Endothelial cell (in vitro differentiated cells): ENCODE results near the gene LHB. TPM values are rescaled to one million over a fixed set of nuclear protein-coding genes. Genes with fewer than 3 reads are reported as not detected.

Source experiments
- DNase-seq: peaks from one replicate; pipeline ENCODE4 v3.0.0; 2021; ENCODE audit warnings: low spot score
- H3K27ac Mint-ChIP-seq: one replicate; pipeline ENCODE4 v1.8.0; 2021; ENCODE audit warnings: mixed read lengths, inconsistent platforms; ENCODE audit not compliant: unreplicated experiment
- H3K27me3 Mint-ChIP-seq: one replicate; pipeline ENCODE4 v1.8.0; 2021; ENCODE audit warnings: mild to moderate bottlenecking, moderate library complexity, mixed read lengths, inconsistent platforms; ENCODE audit not compliant: unreplicated experiment
- H3K36me3 Mint-ChIP-seq: one replicate; pipeline ENCODE4 v1.8.0; 2021; ENCODE audit warnings: mild to moderate bottlenecking, low read depth, mixed read lengths, inconsistent platforms; ENCODE audit not compliant: unreplicated experiment
- H3K4me1 Mint-ChIP-seq: one replicate; pipeline ENCODE4 v1.8.0; 2021; ENCODE audit warnings: mild to moderate bottlenecking, mixed read lengths, inconsistent platforms; ENCODE audit not compliant: unreplicated experiment
- H3K4me3 Mint-ChIP-seq: one replicate; pipeline ENCODE4 v1.8.0; 2021; ENCODE audit warnings: mild to moderate bottlenecking, mixed read lengths, inconsistent platforms; ENCODE audit not compliant: unreplicated experiment
- H3K9me3 Mint-ChIP-seq: one replicate; pipeline ENCODE4 v1.8.0; 2021; ENCODE audit warnings: mixed read lengths, inconsistent platforms; ENCODE audit not compliant: unreplicated experiment
- total RNA-seq: library from RNA; stranded (reverse); fragmentation: NEBNext Ultra II Directional; extraction: Animal tissue kit (Norgen Biotek cat#: 25700); gene quantifications from one replicate; pipeline ENCODE4 v1.2.1, GENCODE V29; 2021; ENCODE audit not compliant: unreplicated experiment
- TF ChIP-seq, protein P1 (sequence below): fragments of 200-600 bp; sonication (generic); IDR thresholded peaks from one replicate; pipeline ENCODE4 v1.5.0; 2021; ENCODE audit warnings: antibody characterized with exemption; ENCODE audit not compliant: unreplicated experiment

LHB gene
- total RNA-seq, 1 donor from 2014 or later = 1.4 TPM

DNA sequence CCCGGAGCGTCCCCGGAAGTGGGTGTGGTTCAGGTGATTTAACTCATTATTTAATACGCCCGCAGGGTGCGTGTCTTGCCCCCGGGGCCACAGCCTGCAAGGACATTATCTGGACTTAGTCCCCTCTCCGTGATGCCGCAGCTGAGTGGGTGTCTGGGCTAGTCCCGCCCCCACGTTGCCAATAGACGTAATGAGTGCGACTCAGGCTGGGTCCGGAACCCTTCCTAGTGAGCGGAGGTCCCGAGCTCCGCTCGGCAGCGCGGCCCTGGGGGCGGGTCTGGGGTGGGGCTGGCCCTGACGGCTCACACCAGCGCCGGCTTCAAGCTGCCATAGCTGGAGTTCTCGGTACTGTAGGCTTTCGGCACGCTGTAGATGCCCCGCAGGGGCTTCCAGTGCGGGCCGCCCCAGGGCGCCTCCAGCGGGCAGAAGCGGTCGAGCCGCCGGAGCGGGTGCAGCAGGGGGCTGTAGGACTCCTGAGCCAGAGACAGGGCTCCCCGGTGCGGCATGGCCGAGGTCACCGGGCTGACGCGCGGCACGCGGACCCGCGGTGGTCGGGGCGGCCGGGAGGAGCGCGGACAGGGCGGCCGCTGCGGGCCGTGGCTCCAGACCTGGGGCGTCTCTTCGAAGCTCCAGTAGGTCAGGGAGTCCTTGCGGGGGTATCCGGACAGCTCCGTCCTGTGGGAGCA lies 918 bp upstream of the LHB start:
- Mint-ChIP-seq H3K27me3 (peaks cover 9% of the 10 kb centered on the region), H3K27ac (no peak overlapping the region), H3K4me1 (peaks cover 4% of the 10 kb centered on the region), H3K4me3 (no peak overlapping the region), H3K9me3 (no peaks in the 10 kb centered on the region), H3K36me3 (peaks cover 6% of the 10 kb centered on the region)
- TF ChIP-seq, protein P1, sequence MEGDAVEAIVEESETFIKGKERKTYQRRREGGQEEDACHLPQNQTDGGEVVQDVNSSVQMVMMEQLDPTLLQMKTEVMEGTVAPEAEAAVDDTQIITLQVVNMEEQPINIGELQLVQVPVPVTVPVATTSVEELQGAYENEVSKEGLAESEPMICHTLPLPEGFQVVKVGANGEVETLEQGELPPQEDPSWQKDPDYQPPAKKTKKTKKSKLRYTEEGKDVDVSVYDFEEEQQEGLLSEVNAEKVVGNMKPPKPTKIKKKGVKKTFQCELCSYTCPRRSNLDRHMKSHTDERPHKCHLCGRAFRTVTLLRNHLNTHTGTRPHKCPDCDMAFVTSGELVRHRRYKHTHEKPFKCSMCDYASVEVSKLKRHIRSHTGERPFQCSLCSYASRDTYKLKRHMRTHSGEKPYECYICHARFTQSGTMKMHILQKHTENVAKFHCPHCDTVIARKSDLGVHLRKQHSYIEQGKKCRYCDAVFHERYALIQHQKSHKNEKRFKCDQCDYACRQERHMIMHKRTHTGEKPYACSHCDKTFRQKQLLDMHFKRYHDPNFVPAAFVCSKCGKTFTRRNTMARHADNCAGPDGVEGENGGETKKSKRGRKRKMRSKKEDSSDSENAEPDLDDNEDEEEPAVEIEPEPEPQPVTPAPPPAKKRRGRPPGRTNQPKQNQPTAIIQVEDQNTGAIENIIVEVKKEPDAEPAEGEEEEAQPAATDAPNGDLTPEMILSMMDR = peak; percentile 6
- peak; percentile 70 for DNase-seq

DNA sequence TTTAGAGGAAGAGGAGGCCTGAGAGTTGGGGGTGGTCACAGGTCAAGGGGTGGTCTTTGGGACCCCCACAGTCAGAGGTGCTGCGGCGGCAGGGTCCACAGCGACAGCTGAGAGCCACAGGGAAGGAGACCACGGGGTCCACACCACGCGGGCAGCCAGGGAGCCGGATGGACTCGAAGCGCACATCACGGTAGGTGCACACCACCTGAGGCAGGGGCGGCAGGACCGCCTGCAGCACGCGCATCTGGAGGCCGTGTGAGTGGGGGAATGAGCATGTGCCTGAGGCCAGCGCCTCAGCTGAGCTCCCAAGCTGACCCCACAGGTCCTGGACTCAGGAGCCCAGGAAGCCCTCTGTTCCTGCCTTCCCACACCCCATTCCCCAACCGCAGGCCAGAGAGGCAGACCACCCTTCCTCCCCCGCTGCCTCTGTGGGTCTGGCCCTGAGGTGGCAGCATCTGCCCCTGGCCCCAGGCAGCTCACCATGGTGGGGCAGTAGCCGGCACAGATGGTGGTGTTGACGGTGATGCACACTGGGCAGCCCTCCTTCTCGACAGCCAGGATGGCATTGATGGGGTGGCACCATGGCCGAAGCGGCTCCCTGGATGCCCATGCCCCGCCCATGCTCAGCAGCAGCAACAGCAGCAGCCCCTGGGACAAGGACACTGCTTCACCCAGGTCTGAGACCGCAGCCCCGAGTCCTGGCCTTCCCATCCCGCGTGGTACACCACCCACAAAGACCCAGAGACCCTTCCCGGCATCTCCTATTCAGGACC lies 638 bp downstream of the LHB start:
- no peak for DNase-seq
- H3K27me3 Mint-ChIP-seq = peaks cover 9% of the 10 kb centered on the region
- no peak overlapping the region for H3K27ac Mint-ChIP-seq
- no peak overlapping the region for H3K4me3 Mint-ChIP-seq
- TF ChIP-seq, protein P1 = no peak
- peaks cover 4% of the 10 kb centered on the region for H3K4me1 Mint-ChIP-seq
- H3K36me3 Mint-ChIP-seq = peaks cover 10% of the 10 kb centered on the region
- no peaks in the 10 kb centered on the region for H3K9me3 Mint-ChIP-seq

DNA sequence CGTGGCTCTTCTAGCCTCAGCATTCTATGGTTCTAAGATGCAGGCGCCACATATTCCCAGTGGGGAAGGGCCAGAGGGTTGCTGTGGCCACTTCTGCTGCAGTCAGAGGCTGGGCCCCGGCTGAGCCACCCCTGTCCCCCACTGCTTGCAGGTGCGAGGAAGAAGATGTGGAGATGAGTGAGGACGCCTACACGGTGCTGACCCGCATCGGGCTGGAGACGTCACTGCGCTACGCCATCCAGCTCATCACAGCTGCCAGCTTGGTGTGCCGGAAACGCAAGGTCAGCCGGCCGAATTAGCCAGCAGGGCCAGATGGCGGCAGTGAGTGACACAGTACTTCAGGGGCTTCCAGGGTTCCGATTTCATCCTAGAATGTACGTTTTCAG lies 2.0 kb downstream of the LHB start:
- peaks cover 9% of the 10 kb centered on the region for H3K27me3 Mint-ChIP-seq
- peaks cover 4% of the 10 kb centered on the region for H3K4me1 Mint-ChIP-seq
- H3K27ac Mint-ChIP-seq = no peak overlapping the region
- H3K36me3 Mint-ChIP-seq = peaks cover 18% of the 10 kb centered on the region
- TF ChIP-seq, protein P1 = no peak
- DNase-seq = no peak
- no peak overlapping the region for H3K4me3 Mint-ChIP-seq
- no peaks in the 10 kb centered on the region for H3K9me3 Mint-ChIP-seq

DNA sequence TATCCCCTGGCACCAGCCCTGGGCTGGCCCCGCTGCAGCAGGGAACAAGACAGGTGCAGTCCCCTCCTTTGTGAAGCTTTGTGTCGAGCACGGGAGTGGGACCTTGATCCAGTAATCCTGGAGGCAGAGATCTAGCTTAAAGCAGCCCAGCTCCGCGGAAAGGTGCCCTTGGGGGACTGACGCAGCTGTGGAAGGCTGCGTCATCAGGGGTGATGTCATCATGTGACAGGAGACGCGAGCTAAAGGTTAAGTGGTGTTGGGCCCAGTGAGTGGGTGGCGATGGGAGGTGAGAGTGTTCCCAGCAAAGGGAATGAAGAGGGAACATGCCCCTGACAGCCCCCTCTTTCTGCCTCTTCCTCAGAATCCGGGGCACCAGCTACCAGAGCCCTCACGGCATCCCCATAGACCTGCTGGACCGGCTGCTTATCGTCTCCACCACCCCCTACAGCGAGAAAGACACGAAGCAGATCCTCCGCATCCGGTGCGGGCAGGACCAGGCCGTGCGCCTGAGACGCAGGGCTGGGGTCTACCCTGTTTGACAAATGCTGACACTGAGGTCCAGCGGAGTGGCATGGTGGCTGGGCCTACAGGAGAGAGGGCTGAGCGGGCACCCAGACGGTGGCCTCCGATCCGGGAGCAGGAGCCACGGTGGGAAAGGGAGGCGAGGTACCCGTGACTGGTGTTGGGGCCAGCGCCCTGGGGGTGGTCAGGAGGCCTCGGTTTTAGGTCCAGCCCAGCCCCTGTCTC lies 2.6 kb downstream of the LHB start:
- Mint-ChIP-seq H3K4me1 (peaks cover 4% of the 10 kb centered on the region), H3K4me3 (peak overlapping the region; percentile 56), H3K9me3 (no peaks in the 10 kb centered on the region), H3K27ac (peak overlapping the region; percentile 42), H3K27me3 (peaks cover 9% of the 10 kb centered on the region), H3K36me3 (peaks cover 18% of the 10 kb centered on the region)
- DNase-seq = no peak
- TF ChIP-seq, protein P1 = no peak
